ENCODE data around the gene CHCHD6.

DNA sequence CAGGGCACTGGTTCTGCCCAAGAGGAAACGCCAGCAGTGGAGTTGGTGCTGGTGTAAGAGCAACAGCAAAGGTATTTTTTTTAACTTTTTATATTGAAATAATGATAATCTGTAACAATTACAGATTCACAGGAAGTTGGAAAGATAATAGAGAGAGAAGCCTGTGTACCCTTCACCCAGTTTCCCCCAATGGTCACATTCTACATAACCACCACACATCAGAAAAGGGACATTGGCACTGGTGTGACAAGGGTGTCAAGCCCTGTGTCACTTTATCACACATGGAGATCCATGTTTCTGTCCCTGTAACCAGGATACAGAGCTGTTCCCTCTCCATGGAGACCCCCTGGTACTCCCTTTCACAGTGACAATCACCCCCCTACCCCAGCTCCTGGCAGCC, 269.8 kb downstream of the CHCHD6 start:
- TF ChIP-seq, protein P1, sequence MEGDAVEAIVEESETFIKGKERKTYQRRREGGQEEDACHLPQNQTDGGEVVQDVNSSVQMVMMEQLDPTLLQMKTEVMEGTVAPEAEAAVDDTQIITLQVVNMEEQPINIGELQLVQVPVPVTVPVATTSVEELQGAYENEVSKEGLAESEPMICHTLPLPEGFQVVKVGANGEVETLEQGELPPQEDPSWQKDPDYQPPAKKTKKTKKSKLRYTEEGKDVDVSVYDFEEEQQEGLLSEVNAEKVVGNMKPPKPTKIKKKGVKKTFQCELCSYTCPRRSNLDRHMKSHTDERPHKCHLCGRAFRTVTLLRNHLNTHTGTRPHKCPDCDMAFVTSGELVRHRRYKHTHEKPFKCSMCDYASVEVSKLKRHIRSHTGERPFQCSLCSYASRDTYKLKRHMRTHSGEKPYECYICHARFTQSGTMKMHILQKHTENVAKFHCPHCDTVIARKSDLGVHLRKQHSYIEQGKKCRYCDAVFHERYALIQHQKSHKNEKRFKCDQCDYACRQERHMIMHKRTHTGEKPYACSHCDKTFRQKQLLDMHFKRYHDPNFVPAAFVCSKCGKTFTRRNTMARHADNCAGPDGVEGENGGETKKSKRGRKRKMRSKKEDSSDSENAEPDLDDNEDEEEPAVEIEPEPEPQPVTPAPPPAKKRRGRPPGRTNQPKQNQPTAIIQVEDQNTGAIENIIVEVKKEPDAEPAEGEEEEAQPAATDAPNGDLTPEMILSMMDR (conservative IDR thresholded peaks at IDR 0.05 in 1 of 2, IDR thresholded peaks at IDR 0.05 in 1 of 2; ENCODE audit: extremely low read depth in 1 of 2, insufficient read depth in 1 of 2, low read depth in 1 of 2, low read length in 2 of 2), result no peak
- TF ChIP-seq EZH2 (IDR thresholded peaks at IDR 0.05; ENCODE audit: borderline replicate concordance, low read length), result no peak

All from mammary epithelial cell (primary cell).